RCC 7860 (cell line): ENCODE data around the gene COX6B1.
"Not testable (repeated sequence)": the region's sequence is repeated elsewhere in the genome, so short reads cannot be mapped to it uniquely, and the experiment has no call there.

Experiments used
- DNase-seq: peaks from one replicate; pipeline ENCODE4 v3.0.0-alpha.2; 2015; ENCODE audit warnings: low spot score
- FAIRE-seq: peaks from 2 replicates; lab custom pipeline; 2012; peaks lifted over from hg19 to GRCh38; lab: Jason Lieb, UNC

Gene COX6B1

DNA sequence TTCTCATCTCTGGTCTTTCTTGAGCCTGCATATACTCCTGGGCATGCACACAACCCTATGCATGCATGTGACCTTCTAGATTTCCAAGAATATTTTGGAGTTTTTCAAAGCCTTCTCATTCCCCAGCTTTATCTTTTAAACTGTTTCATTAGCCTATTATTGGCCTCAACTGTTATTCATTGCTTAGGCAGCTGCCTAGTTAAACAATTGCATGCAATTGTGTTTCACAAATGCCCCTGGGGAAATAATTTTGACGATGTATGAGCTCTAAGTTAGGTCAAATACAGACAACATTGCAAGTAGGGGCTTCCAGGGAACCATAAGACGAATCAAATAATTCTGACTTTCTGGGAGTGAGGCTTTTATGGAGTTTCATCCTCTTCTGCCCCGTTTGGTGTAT is 15.9 kb downstream of the COX6B1 start:
- DNase-seq (no peak), FAIRE-seq (no peak)

DNA sequence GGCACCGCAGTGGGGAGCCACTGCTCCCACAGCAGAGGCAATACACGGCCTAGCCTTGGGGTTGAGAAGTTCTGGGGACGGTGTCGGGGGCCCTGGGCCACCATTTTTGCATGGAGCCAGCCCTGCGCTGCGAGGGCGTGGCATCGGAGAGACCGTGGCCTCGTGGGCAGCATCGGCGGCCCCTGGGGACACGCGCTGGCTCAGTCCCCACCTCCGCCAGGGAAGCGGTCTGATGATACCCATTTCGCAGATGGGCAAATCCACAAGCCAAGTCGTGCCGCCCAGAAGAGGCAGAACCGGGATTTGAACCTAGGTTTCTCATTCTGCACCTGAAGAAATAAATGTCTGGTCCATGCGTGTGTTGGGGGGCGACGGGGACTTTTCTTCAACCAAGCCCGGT is 17.0 kb downstream of the COX6B1 start:
- FAIRE-seq (no peak), DNase-seq (no peak)

DNA sequence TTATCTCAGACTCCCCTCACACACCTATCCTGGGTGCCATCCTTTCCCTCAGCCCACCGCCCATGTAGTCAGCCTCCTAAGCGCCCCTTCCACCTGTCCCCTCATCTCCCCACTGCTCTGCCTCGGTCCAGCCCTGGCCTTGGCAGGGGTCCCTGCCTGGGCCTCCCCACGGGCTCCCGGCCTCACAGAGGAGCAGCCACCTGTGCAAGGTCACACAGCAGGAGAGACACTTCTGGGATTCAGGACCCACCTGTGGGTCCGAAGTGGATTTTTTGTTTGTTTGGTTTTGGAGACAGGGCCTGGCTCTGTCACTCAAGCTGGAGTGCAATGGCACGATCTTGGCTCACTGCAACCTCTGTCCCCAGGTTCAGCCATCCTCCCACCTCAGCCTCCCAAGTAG is 17.5 kb downstream of the COX6B1 start:
- DNase-seq (no peak), FAIRE-seq (no peak)

DNA sequence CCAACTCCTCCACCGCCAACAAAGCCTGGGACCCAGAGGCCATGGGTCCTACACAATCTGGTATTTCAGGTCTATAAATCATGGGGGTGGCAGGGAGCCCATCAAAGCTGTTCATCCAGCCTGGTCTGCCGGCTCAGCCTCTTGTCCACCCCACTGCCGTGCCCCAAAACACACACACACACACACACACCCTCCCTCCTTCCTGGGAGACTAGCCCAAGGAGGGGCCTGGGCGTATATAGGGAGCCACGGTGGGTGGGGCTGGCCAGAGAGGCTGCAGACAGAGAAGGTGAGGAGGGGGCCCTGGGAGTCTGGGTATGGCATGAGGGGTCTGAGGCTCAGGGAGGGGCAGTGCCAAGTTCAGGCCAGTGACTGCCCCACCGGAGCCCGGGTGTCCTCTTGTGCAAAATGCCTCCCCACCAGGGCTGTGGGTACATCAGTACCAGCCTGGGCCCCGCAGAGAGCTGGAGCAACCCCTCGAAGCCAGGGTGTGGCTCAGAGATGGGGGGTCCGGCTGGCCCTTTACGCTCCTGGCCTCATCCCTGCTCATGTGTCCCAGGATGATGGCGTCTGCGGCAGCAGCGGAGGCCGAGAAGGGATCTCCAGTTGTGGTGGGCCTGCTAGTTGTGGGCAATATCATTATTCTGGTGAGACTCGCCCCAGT is 18.3 kb downstream of the COX6B1 start, which contains the start of gene UPK1A:
UPK1A (plus strand) TSS at position 267 of the 663 bp plus-strand sequence; CDS start at position 563, 296 bp downstream.
- FAIRE-seq (no peak), DNase-seq (no peak)

DNA sequence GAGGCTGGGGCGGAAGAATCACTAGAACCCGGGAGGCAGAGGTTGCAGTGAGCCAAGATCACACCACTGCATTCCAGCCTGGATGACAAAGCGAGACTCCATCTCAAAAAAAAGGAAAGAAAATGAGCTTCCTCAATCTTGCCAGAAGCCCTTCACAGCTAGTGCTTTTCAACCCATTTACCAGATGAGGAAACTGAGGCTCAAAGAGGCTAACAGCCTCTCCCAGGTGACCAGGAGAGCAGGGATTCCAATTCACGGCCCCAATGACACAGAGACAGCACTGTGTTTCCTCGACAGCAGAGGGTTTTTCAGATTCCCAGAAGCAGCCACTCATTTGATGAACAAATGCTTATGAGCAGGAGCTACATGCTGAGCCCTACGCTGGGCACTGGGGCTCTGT is 21.4 kb downstream of the COX6B1 start:
- FAIRE-seq: no peak
- no peak for DNase-seq

DNA sequence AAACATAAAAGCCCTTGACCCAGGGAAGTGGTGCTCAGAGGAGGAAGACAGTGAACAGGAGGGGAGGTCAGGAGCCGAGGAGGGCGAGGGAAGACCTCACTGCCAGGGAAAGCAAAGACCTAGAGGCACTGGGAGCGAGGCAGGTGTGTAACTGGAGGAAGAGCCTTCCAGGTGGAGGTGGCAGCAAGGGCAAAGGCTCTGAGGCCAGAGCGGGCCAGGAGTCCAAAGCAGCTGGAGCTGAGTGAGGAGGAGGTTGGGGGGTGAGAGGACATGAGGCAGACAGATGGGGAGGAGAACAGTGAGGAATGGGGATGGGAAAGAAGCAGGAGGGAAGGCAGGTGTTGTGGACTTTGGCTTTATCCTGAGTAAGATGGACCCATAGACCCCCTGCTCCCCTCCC is 21.9 kb downstream of the COX6B1 start:
- FAIRE-seq (no peak), DNase-seq (no peak)

DNA sequence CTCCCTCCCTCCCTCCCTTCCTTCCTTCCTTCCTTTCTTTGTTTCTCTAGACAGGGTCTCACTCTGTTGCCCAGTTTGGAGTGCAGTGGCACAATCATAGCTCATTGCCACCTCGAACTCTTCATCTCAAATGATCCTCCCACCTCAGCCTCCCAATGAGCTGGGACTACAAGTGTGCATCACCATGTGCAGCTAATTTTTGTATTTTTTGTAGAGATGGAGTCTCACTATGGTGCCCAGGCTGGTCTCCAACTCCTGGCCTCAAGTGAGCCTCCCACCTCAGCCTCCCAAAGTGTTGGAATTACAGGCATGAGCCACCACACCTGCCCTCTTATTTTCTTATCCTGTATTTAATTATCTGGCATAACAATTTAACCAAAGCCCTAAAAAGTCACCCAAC is 22.6 kb downstream of the COX6B1 start:
- FAIRE-seq (no peak), DNase-seq (no peak)

DNA sequence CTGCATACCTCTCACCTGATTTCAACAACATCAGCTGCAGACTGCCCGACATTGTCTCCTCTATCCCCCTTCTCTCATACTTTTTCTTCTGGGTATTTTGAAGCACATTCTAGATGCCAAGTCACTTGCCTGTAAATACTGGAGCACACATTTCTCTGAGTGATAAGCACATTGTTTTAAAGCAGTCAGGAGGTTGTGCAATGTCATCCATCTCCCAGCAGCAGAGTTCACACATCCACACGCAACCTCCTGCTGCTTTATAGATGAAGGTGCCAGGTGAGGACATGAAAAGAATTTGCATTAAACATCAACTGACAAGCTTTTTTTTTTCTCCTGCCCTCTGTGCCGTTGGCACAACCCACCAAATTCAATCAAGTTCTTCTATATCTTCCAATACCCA is 23.7 kb downstream of the COX6B1 start:
- DNase-seq: no peak
- FAIRE-seq: no peak

DNA sequence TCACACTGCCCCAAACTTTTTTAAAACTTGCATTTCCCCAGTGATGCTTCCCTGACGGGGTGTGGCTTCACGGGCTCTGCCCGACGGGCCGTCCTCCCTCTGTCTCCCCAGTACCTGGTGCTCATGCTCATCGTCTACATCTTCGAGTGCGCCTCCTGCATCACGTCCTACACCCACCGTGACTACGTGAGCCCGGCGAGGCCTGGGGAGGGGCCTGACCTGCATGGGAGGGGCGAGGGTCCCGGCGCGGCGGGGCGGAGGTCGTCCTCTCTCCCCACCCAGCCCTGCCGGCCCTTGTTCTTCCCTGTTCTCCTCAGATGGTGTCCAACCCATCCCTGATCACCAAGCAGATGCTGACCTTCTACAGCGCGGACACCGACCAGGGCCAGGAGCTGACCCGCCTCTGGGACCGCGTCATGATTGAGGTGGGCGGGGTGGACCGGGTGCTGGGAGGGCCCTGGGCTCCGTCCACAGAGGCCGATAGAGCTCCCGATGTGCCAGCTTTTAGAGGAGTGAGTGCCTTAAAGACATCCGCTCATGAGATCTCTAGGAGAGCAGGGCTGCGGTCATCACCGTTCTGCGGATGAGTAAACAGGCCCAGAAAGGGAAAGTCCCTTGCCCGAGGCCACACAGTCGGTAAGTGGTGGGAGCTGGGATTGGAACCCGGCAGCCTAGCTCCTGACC is 25.1 kb downstream of the COX6B1 start:
- DNase-seq: peak; percentile 70

DNA sequence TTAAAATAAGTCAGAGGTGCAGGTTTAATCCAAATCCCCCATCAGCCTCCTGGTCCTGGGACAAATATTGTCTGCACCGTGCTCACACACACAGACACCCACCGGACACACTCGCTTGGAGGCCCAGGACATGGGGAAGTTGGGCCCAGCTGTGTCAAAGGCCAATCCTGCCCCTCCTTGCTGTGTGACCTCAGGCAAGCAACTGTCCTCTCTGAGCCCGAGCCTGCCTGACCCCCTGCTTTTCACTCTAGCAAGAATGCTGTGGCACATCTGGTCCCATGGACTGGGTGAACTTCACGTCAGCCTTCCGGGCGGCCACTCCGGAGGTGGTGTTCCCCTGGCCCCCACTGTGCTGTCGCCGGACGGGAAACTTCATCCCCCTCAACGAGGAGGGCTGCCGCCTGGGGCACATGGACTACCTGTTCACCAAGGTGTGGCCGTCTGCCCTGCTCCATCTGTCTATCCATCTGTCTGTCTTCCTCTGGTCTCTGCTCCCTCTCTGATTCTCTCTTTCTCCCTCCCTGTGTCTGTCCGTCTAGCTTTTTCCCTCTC is 27.5 kb downstream of the COX6B1 start:
- DNase-seq (no peak), FAIRE-seq (no peak)

More for the DNA sequence above, 25.1 kb downstream of the COX6B1 start:
- FAIRE-seq: peak; percentile 44

DNA sequence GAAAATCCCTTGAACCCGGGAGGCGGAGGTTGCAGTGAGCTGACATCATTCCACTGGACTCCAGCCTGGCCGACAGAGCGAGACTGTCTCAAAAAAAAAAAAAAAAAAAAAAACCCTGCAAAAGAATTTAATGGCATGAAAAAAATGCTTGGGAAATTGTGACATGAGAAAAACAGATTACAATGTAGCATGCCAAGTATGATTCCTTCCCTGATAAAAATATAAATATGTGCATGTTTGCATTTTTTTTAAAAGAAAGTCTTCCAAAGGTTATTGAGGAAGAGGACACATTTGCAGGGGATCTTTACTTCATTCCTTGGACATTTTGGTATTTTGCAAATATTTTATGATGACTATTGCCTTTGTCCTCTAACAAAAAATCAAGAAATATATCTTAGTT is 41.7 kb downstream of the COX6B1 start:
- DNase-seq (no peak), FAIRE-seq (no peak)

DNA sequence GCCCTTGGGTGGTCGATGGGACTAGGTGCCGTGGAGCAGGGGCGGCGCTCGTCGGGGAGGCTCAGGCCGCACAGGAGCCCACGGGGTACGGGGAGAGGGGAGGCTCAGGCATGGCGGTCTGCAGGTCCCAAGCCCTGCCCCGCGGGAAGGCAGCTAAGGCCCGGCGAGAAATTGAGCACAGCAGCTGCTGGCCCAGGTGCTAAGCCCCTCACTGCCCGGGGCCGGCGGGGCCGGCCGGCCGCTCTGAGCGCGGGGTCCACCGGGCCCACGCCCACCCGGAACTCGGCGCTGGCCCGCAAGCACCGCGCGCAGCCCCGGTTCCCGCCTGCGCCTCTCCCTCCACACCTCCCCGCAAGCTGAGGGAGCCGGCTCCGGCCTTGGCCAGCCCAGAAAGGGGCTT is 43.0 kb downstream of the COX6B1 start:
- not testable (repeated sequence) for FAIRE-seq, DNase-seq

DNA sequence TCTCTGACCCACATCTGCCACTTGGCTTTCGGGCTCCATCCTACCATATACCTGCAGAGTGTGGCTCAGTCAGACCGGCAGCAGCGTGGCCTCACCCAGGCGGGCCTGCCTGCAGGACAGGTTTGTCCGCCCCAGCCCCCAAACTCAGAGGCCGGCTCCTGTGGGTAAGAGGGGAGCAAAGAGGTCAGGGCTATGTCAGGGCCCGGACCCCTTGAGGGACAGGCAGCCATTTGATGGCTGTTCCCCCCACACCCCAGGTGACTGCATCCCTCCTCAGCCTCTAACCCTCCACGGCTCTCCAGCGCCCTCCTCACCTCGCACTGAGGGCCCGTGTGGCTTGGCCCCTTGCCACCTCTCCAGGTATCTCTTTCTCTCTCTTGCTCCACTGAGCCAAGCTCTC is 43.9 kb downstream of the COX6B1 start:
- FAIRE-seq (no peak), DNase-seq (no peak)

DNA sequence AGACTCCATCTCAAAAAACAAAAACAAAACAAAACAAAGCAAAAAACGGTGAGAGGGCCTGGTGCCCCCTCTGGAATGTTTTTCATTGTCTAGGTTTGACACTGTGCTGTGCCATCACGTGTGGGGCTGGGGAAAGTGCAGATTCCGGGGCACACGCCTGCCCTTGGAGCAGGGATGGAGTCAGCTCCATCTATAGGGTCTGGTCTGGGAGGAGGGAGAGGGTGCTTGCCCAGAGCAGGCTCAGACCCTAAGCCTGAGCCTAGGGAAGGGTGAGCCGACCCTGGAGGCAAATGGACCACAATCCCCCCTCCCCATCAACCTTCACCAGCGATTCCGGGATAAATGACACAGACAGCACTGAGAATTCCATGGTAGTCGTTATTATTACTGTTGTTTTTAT is 45.3 kb downstream of the COX6B1 start:
- DNase-seq (no peak), FAIRE-seq (no peak)

DNA sequence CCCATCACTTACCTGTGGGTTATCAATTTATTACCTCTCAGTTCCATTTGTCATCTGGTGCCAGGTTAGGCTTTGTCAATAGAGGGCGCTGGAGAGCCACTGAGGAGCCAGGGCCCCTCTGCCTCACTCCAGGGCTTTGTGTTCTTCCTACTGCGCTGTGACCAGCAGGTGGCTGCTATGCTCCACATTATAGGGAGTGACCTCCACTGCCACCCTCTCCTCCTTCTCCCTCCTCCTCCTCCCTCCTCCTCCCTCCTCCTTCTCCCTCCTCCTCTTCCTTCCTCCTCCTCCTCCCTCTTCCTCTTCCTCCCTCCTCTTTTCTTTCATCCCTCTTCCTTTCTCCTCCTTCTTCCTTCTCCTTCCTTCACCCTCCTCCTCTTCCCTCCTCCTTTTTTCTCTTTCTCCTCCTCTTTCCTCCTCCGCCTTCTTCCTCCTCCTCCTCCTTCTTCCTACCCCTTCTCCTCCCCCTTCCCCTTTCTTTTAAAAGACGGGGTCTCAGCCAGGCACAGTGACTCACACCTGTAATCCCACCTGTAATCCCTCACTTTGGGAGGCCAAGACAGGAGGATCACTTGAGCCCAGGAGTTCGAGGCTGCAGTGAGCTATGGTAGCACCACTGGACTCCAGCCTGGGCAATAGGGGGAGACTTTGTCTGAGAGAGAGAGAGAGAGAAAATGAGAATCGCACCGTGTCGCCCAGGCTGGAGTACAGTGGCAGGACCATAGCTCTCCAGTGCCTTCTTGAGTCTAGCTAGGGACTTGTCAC is 45.9 kb downstream of the COX6B1 start:
- peak; percentile 44 for FAIRE-seq
- peak; percentile 77 for DNase-seq

DNA sequence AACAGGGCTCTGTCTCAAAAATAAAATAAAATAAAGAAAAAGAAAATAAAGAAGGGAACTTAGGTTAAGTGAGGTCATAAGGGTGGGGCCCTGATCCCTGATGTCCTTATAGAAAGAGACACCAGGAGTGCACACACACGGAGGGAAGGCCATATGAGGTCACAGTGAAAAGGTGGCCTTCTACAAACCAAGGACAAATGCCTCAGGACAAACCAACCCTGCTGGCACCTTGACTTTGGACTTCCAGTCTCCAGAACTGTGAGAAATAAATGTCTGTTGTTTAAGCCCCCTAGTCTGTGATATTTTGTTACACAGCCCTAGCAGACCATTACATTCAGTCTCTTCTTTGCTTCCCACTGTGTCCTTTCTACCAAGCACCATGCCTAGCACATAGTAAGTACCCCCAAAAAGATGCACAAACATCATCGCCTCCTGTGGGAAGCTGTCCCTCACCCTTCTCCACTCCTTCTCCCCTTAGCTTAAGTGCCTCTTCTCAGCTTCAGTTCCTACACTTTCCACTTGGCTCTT is 47.8 kb downstream of the COX6B1 start:
- DNase-seq: no peak
- FAIRE-seq: no peak

DNA sequence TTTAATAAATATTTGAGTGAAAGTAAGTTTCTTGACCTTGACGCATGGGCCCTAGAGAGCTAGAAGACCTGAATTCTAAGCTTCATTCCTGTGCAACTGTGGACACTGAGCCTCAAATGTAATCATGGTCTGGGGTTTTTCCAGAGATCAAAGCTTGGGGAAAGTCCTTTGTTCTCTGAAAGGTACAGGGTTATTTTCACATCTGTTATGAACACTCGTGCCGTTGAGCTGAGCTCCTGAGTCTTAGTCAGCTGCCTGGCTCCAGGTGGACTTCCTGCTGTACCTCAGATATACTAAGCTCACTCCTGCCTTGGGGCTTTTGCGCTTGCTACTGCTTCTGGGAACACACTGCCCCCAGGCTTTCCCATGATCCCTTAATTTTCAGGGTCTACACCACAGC is 48.7 kb downstream of the COX6B1 start:
- DNase-seq (no peak), FAIRE-seq (no peak)

DNA sequence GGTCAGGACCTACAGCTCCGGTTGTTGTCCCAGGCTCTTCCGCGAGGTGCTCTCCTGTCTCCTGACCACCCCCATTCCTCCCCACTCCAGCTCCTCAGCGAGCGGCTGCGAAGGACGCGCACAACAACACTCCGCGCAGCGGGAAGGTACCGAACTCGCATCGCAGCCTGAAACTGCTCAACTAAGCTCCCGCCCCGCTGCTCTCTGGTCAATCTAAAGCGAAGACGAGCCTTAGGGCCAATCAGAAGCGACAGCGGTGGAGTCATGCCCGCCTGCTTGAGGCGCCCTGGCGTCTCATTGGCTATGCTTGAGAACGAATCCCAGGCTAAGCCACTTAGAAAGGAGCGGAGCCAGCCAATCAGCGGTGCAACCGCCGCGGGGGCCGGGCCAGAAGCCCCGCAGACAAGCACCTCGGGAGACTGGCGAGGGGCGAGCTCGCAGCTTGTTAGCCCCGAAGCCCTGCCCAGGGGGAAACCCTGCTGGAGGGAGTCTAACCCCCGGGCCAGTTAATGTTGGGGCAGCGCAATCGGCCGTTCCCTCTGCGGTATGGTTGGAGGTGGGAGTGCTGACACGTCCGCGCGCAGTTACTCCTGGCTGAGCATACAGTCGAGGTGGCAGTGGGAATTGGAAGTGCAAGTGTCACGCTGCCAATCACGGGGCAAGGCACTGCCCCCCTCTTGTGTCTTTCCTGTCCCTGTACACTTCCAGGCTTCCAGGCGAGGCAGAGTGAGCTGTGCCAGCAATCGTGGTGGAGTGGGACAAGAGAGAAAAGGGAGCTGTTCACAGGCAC is 54.3 kb downstream of the COX6B1 start:
- DNase-seq (peak; percentile 90), FAIRE-seq (peak; percentile 81)

DNA sequence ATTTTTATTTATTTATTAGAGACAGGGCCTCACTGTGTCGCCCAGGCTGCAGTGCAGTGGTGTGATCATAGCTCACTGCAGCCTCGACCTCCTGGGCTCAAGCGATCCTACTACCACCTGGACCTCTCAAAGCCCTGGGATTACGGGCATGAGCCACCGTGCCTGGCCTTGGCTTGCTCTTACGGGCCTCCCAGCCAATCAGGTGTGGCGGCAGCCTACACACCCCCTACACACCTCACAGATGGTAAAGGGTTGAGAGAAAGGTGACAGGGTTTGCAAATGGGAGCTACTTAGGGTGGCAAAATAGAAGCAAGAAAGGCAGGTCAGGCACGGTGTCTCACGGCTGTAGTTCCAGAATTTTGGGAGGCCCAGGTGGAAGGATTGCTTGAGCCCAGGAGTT is 55.2 kb downstream of the COX6B1 start:
- DNase-seq (no peak), FAIRE-seq (no peak)

DNA sequence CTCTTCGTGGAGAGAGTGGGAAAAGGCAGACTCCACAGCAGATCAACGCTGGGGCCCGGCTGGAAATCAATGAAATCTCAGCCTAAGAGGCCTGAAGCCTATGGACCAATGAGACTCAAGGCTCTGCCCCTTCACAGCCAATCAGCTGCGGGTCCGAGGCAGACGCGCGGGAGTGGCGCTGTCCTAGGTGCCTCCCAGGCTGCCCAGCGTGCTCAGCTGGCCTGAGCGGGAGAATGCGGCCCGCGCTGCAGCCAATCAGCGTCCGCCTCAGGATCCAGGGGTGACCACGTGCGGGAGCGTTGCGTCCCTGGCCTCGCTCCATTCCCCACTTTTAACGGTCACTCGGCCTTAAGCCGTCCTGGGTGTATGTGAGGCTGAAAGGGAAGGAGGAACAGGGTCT is 56.1 kb downstream of the COX6B1 start, which contains the start of gene ZBTB32:
ZBTB32 (plus strand) TSS at position 341 of the 400 bp plus-strand sequence. CDS start 10,069 bp downstream, outside the sequence.
- DNase-seq (no peak), FAIRE-seq (no peak)
